ENCODE results near the gene GGCX.

- TF ChIP-seq CTCF (IDR thresholded peaks at IDR 0.05; ENCODE audit: insufficient read depth, low read length, poor library complexity, severe bottlenecking) (no peak), EZH2phosphoT487 (conservative IDR thresholded peaks at IDR 0.05; ENCODE audit: low read length) (no peak)
Observed at GRCh38 chr2:85590950-85591349, 29.7 kb upstream of the GGCX start.

Measured in SU-DHL-6 (cell line).